ENCODE results near the gene TRMT10A. TPM values are rescaled to one million over a fixed set of nuclear protein-coding genes. Genes with fewer than 3 reads are reported as not detected.

The TRMT10A gene
- total RNA-seq, 1 experiment from 2014 or later, result 7.4 TPM

- TF ChIP-seq TCF7L2 (IDR thresholded peaks at IDR 0.05; ENCODE audit: borderline replicate concordance, extremely low read depth, insufficient read depth, insufficient read length), result no peak
- no peak for TF ChIP-seq YY1 (IDR thresholded peaks at IDR 0.05; ENCODE audit: extremely low read depth, insufficient replicate concordance, low read depth, low read length)
- TF ChIP-seq SP1 (IDR thresholded peaks at IDR 0.05; ENCODE audit: low read depth), result no peak
- TF ChIP-seq EZH2phosphoT487 (IDR thresholded peaks at IDR 0.05; ENCODE audit: borderline replicate concordance), result no peak
- TF ChIP-seq ZFX (IDR thresholded peaks at IDR 0.05), result no peak
Measured at GRCh38 chr4:99571883-99572282, 8.0 kb upstream of the TRMT10A start (continued).

DNA sequence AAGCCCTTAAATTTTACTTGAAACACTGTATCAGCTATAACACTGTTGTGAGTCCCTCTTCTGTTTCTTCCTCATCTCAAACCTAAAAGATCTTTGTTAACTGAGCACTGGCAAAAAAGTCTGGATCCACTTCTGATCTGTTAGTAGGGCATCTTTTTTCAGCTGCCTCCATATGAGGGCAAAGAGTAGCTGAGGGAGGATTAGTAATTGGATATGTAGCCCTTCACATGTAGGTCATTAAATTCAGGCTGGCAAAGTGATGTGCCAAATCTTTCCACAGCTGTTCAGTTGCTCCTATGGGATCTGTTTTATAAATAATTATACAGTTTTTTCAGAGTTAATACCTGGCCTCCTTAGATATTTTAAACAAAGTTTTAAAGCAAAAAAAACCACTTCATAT, 1.1 kb upstream of the TRMT10A start:
- DNase-seq (ENCODE audit: low read depth, low spot score) (no peak), ATAC-seq (no peak)
- no peaks in the 10 kb centered on the region for H4K20me1 ChIP-seq (ENCODE audit: insufficient read depth)
- peak overlapping the region in 1 of 2 experiments; percentile 86; a peak in 1 of 4 replicates for H3K4me3 ChIP-seq (replicated peaks in 1 of 2; ENCODE audit: low read depth in 1 of 2, low read length in 2 of 2)
- no peaks in the 10 kb centered on the region for H3K9me3 ChIP-seq (ENCODE audit: control insufficient read depth in 1 of 2, insufficient read depth in 1 of 2, low read depth in 1 of 2, low read length in 2 of 2)
- H3K4me1 ChIP-seq (ENCODE audit: control insufficient read depth in 1 of 2, insufficient read depth in 2 of 2, low read length in 2 of 2), result peaks cover 0 to 18% of the 10 kb centered on the region in 2 experiments; a peak in 3 of 4 replicates
- no peaks in the 10 kb centered on the region for H3K27me3 ChIP-seq (ENCODE audit: insufficient read depth, low read length)
- no peaks in the 10 kb centered on the region for H3K9me2 ChIP-seq (ENCODE audit: insufficient read depth)
- ChIA-PET RAD21 (ENCODE audit: low non-redundant PET in 1 of 2, low total read pairs in 2 of 2, uncharacterized antibody in 2 of 2, unreplicated experiment in 2 of 2) (no interaction called here), CTCF (interaction anchor here (0.7 kb wide), 1 partner anchor 433 kb away, joined by 4 read pairs; no protein-coding TSS in a partner anchor), POLR2A (no interaction called here)
- H3K4me2 ChIP-seq (ENCODE audit: low read length), result peak overlapping the region; percentile 86
- no peak overlapping the region; the same call in 1 of the 2 replicates for H3K9ac ChIP-seq (ENCODE audit: low read length)
- peak overlapping the region; percentile 58 for H2AFZ ChIP-seq (ENCODE audit: low read depth, low read length, poor library complexity, severe bottlenecking)
- H3K79me2 ChIP-seq (ENCODE audit: insufficient read depth, low read length), result no peaks in the 10 kb centered on the region
- no TSS peak for BruUV-seq (replicated peaks)
- no peak overlapping the region for H3K27ac ChIP-seq (ENCODE audit: low read depth, low read length)
- no peaks in the 10 kb centered on the region for H3K36me3 ChIP-seq (ENCODE audit: control insufficient read depth in 1 of 2, insufficient read depth in 2 of 2, low read length in 2 of 2)
- intact Hi-C loops (cut with micrococcal nuclease), result no loop called here
- TF ChIP-seq ELF1 (IDR thresholded peaks at IDR 0.05; ENCODE audit: borderline replicate concordance, low read depth) (no peak), MAX (IDR thresholded peaks at IDR 0.05) (no peak), SRF (IDR thresholded peaks at IDR 0.05; ENCODE audit: low read depth) (no peak), CBX3 (IDR thresholded peaks at IDR 0.05; ENCODE audit: low read depth) (no peak), ZNF274 (IDR thresholded peaks at IDR 0.05; ENCODE audit: low read depth, low read length) (no peak), ZFX (IDR thresholded peaks at IDR 0.05) (no peak), RAD21 (IDR thresholded peaks at IDR 0.05; ENCODE audit: low read depth) (no peak), SP1 (IDR thresholded peaks at IDR 0.05; ENCODE audit: low read depth) (no peak), POLR2AphosphoS5 (IDR thresholded peaks at IDR 0.05; ENCODE audit: low read depth, low read length) (no peak), FOSL1 (IDR thresholded peaks at IDR 0.05; ENCODE audit: low read depth) (no peak), YY1 (IDR thresholded peaks at IDR 0.05; ENCODE audit: extremely low read depth, insufficient replicate concordance, low read depth, low read length) (no peak), EGR1 (IDR thresholded peaks at IDR 0.05; ENCODE audit: low read depth) (no peak), TCF7L2 (IDR thresholded peaks at IDR 0.05; ENCODE audit: borderline replicate concordance, extremely low read depth, insufficient read depth, insufficient read length) (no peak), CEBPB (IDR thresholded peaks at IDR 0.05; ENCODE audit: low read depth) (no peak), EZH2 (IDR thresholded peaks at IDR 0.05) (no peak)
- TF ChIP-seq, protein P1, sequence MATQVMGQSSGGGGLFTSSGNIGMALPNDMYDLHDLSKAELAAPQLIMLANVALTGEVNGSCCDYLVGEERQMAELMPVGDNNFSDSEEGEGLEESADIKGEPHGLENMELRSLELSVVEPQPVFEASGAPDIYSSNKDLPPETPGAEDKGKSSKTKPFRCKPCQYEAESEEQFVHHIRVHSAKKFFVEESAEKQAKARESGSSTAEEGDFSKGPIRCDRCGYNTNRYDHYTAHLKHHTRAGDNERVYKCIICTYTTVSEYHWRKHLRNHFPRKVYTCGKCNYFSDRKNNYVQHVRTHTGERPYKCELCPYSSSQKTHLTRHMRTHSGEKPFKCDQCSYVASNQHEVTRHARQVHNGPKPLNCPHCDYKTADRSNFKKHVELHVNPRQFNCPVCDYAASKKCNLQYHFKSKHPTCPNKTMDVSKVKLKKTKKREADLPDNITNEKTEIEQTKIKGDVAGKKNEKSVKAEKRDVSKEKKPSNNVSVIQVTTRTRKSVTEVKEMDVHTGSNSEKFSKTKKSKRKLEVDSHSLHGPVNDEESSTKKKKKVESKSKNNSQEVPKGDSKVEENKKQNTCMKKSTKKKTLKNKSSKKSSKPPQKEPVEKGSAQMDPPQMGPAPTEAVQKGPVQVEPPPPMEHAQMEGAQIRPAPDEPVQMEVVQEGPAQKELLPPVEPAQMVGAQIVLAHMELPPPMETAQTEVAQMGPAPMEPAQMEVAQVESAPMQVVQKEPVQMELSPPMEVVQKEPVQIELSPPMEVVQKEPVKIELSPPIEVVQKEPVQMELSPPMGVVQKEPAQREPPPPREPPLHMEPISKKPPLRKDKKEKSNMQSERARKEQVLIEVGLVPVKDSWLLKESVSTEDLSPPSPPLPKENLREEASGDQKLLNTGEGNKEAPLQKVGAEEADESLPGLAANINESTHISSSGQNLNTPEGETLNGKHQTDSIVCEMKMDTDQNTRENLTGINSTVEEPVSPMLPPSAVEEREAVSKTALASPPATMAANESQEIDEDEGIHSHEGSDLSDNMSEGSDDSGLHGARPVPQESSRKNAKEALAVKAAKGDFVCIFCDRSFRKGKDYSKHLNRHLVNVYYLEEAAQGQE (IDR thresholded peaks at IDR 0.05; ENCODE audit: low read depth), result no peak
- TF ChIP-seq, protein P2, sequence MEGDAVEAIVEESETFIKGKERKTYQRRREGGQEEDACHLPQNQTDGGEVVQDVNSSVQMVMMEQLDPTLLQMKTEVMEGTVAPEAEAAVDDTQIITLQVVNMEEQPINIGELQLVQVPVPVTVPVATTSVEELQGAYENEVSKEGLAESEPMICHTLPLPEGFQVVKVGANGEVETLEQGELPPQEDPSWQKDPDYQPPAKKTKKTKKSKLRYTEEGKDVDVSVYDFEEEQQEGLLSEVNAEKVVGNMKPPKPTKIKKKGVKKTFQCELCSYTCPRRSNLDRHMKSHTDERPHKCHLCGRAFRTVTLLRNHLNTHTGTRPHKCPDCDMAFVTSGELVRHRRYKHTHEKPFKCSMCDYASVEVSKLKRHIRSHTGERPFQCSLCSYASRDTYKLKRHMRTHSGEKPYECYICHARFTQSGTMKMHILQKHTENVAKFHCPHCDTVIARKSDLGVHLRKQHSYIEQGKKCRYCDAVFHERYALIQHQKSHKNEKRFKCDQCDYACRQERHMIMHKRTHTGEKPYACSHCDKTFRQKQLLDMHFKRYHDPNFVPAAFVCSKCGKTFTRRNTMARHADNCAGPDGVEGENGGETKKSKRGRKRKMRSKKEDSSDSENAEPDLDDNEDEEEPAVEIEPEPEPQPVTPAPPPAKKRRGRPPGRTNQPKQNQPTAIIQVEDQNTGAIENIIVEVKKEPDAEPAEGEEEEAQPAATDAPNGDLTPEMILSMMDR (IDR thresholded peaks at IDR 0.05 in 2 of 3, conservative IDR thresholded peaks at IDR 0.05 in 1 of 3; ENCODE audit: borderline replicate concordance in 1 of 3, insufficient read depth in 1 of 3, low read depth in 2 of 3, low read length in 2 of 3), result no peak
- TF ChIP-seq, protein P3, sequence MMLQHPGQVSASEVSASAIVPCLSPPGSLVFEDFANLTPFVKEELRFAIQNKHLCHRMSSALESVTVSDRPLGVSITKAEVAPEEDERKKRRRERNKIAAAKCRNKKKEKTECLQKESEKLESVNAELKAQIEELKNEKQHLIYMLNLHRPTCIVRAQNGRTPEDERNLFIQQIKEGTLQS (IDR thresholded peaks at IDR 0.05), result no peak

Data from HCT116 (cell line).